Thyroid gland (tissue), 4 donors: ENCODE measurements around the gene RIBC2.

Experiments
- CTCF ChIP-seq, 6 experiments: fragments of 200-600 bp in 3 of 6; fragments of 450-650 bp in 3 of 6; sonication (generic) in 3 of 6; IDR thresholded peaks; one replicate each; pipeline ENCODE4 v1.5.1; 2016 to 2019; ENCODE audit warnings: antibody characterized with exemption in 6 of 6, mild to moderate bottlenecking in 2 of 6, inconsistent platforms in 1 of 6, moderate library complexity in 1 of 6
- POLR2A ChIP-seq, 2 donors: fragments of 450-650 bp; IDR thresholded peaks; one replicate each; pipeline ENCODE4 v1.6.1; 2017; ENCODE audit warnings: antibody characterized with exemption in 2 of 2, mild to moderate bottlenecking in 2 of 2, moderate library complexity in 1 of 2

- TF ChIP-seq CTCF (IDR thresholded peaks at IDR 0.05), result no peak
- TF ChIP-seq POLR2A (IDR thresholded peaks at IDR 0.05), result no peak
Observed at GRCh38 chr22:45445031-45445710, 31.7 kb downstream of the RIBC2 start.
